ENCODE measurements around the gene OXA1L.
"Not testable (repeated sequence)": the region's sequence is repeated elsewhere in the genome, so short reads cannot be mapped to it uniquely, and the experiment has no call there.

The OXA1L gene

DNA sequence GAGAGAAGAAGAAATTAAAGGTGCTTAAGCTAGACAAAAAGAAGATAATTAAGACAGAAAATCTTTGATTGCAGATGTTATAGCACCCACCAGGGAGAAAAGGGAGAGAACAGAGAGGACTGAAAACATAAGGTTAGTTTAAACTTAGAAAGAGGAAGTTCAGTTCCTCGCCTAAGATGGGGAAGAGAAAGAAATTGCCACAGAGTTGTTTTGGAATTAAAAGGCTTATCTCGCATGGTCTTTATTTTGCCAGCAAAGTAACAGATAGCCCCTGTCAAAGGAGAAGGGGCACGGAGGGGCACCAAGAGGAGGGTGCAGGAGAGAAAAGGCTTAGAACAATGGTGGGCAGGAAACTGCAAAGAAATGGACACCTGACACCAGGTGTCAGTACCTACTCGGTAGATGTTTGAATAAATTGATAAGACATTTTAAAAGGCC lies 17.8 kb upstream of the OXA1L start:
- H3K4me3 ChIP-seq (ENCODE audit: low read length): no peak overlapping the region
- TF ChIP-seq, protein P1, sequence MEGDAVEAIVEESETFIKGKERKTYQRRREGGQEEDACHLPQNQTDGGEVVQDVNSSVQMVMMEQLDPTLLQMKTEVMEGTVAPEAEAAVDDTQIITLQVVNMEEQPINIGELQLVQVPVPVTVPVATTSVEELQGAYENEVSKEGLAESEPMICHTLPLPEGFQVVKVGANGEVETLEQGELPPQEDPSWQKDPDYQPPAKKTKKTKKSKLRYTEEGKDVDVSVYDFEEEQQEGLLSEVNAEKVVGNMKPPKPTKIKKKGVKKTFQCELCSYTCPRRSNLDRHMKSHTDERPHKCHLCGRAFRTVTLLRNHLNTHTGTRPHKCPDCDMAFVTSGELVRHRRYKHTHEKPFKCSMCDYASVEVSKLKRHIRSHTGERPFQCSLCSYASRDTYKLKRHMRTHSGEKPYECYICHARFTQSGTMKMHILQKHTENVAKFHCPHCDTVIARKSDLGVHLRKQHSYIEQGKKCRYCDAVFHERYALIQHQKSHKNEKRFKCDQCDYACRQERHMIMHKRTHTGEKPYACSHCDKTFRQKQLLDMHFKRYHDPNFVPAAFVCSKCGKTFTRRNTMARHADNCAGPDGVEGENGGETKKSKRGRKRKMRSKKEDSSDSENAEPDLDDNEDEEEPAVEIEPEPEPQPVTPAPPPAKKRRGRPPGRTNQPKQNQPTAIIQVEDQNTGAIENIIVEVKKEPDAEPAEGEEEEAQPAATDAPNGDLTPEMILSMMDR (IDR thresholded peaks at IDR 0.05; ENCODE audit: insufficient read depth, low read depth, low read length, missing control alignments): no peak
- no peak for DNase-seq (ENCODE audit: low read depth)

DNA sequence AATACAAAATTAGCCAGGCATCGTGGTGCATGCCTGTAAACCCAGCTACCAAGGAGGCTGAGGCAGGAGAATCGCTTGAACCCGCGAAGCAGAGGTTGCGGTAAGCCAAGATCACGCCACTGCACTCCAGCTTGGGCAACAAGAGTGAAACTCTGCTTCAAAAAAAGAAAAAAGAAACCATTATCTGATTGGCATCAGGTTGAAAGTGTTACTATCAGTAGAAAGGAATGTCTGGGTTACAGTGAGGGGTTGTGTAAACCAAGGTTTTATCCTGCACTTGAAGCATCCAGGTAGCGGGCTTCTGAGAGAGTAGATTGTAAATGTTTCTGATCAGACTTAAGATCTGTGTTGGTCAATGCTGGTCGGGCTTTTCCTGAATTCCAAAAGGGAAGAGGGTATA lies 14.1 kb upstream of the OXA1L start:
- TF ChIP-seq, protein P1 (IDR thresholded peaks at IDR 0.05; ENCODE audit: insufficient read depth, low read depth, low read length, missing control alignments): no peak
- no peak for DNase-seq (ENCODE audit: low read depth)

DNA sequence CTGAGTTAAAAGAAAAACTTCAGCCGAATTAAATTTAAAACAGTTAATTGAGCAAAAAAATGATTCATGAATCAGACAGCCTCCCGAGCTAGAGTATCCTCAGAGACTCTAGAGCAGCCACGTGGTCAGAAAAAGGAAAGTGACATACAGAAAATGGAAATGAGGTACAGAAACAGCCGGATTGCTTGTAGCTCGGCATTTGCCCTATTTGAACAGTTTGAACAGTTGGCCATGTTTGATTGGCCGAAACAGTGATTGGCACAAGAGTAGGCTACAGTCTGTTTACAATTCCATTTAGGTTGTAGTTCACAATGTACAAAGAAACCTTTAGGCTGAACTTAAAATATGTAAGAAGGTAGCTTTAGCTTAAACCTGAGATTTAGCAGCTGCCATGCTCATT lies 12.9 kb upstream of the OXA1L start:
- TF ChIP-seq, protein P1 (IDR thresholded peaks at IDR 0.05; ENCODE audit: insufficient read depth, low read depth, low read length, missing control alignments): no peak
- H3K4me3 ChIP-seq (ENCODE audit: low read length): no peak overlapping the region
- DNase-seq (ENCODE audit: low read depth): no peak

More for the DNA sequence above, 14.1 kb upstream of the OXA1L start:
- no peak overlapping the region for H3K4me3 ChIP-seq (ENCODE audit: low read length)

DNA sequence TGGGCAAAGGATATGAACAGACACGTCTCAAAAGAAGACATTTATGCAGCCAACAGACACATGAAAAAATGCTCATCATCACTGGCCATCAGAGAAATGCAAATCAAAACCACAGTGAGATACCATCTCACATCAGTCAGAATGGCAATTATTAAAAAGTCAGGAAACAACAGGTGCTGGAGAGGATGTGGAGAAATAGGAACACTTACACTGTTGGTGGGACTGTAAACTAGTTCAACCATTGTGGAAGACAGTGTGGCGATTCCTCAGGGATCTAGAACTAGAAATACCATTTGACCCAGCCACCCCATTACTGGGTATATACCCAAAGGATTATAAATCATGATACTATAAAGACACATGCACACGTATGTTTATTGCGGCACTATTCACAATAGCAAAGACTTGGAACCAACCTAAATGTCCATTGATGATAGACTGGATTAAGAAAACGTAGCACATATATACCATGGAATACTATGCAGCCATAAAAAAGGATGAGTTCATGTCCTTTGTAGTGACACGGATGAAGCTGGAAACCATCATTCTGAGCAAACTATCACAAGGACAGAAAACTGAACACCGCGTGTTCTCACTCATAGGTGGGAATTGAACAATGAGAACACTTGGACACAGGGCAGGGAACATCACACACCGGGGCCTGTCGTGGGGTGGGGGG lies 8.4 kb upstream of the OXA1L start:
- not testable (repeated sequence) for DNase-seq (ENCODE audit: low read depth); H3K4me3 ChIP-seq (ENCODE audit: low read length)

DNA sequence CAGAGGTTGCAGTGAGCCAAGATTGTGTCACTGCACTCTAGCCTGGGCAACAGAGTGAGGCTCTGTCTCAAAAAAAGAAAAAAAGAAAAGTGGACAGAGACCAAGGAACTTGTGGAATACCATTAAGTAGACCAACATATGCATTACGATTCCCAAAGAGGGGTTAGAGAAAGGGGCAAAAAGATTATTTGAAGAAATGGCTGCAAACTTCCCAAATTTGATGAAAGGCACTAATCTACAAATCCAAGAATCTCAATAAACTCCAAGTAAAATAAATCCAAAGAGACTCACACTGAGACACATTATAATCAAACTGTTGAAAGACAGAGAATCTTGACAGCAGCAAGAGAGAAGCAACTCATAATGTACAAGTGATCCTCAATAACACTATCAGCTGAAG lies 4.8 kb upstream of the OXA1L start:
- no peak for DNase-seq (ENCODE audit: low read depth)
- H3K4me3 ChIP-seq (ENCODE audit: low read length): no peak overlapping the region
- TF ChIP-seq, protein P1 (IDR thresholded peaks at IDR 0.05; ENCODE audit: insufficient read depth, low read depth, low read length, missing control alignments): no peak

DNA sequence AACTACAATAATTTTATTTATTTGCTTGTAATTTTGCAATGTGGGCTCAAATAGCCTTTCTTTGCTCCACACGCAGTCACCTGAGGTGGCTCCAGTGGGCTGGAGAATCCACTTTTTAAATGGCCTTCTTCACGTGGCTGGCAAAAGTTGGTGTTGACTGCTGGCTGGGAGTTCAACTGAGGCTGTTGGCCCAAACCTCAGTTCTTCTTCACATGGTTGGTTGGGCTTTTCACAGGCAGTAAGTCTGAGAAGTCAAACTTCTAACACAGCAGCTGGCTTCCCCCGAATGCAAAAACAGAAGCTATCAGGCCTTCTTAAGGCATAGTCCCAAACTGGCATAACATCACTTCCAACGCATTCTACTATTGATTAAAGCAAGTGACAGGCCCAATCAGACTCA lies 2.1 kb upstream of the OXA1L start:
- TF ChIP-seq, protein P1 (IDR thresholded peaks at IDR 0.05; ENCODE audit: insufficient read depth, low read depth, low read length, missing control alignments): no peak
- DNase-seq (ENCODE audit: low read depth): no peak
- H3K4me3 ChIP-seq (ENCODE audit: low read length): no peak overlapping the region

DNA sequence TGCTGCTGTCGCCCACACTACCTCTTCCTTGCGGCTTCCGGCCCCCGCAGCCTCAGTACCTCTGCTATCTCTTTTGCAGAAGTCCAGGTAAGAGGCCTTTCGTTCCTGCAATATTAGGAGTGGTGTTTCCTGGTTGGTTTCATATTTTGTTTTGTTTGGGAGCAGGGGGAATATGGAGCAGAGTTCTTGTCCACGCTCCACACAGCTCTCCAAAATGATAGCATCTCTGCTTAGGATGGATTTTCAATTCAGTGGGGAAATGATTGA lies 768 bp downstream of the OXA1L start:
- DNase-seq (ENCODE audit: low read depth): no peak
- H3K4me3 ChIP-seq (ENCODE audit: low read length): peak overlapping the region; percentile 100
- TF ChIP-seq, protein P1 (IDR thresholded peaks at IDR 0.05; ENCODE audit: insufficient read depth, low read depth, low read length, missing control alignments): no peak

Data from epithelial cell of esophagus (primary cell).